Mammary epithelial cell (primary cell): ENCODE data around the gene LHFPL3.

Experiments used
- CTCF ChIP-seq, 2 donors: IDR thresholded peaks in 1 of 2; conservative IDR thresholded peaks in 1 of 2; 2 replicates each; pipeline ENCODE4 v1.5.1; 2011 to 2012; ENCODE audit warnings: inconsistent platforms in 2 of 2, low read length in 2 of 2, mild to moderate bottlenecking in 2 of 2, control low read depth in 1 of 2, low read depth in 1 of 2; ENCODE audit not compliant: insufficient read depth in 1 of 2; ENCODE audit errors: extremely low read depth in 1 of 2
- EZH2 ChIP-seq: IDR thresholded peaks from 2 replicates; pipeline ENCODE4 v1.6.1; 2012; ENCODE audit warnings: low read length, inconsistent platforms, borderline replicate concordance

GRCh38 chr7:104294291-104294690, 34.1 kb upstream of the LHFPL3 start:
- TF ChIP-seq CTCF (conservative IDR thresholded peaks at IDR 0.05 in 1 of 2, IDR thresholded peaks at IDR 0.05 in 1 of 2; ENCODE audit: extremely low read depth in 1 of 2, insufficient read depth in 1 of 2, low read depth in 1 of 2, low read length in 2 of 2) (no peak), EZH2 (no peak)
